Transverse colon (tissue), 4 donors: Measurements from ENCODE around the gene YEATS2.

ENCODE experiments used
- POLR2A ChIP-seq: fragments of 450-650 bp; IDR thresholded peaks from one replicate; pipeline ENCODE4 v1.6.1; 2016; ENCODE audit warnings: antibody characterized with exemption, mild to moderate bottlenecking, moderate library complexity
- POLR2AphosphoS5 ChIP-seq, 3 donors: sonication (generic); formaldehyde crosslinking; IDR thresholded peaks; one replicate each; pipeline ENCODE4 v1.6.1; 2016; ENCODE audit warnings: antibody characterized with exemption in 3 of 3
- TF ChIP-seq, protein P1 (sequence below), 5 experiments: fragments of 200-600 bp in 3 of 5; fragments of 450-650 bp in 2 of 5; sonication (generic) in 3 of 5; IDR thresholded peaks; 1 replicate in 2 of 5; 2 replicates in 3 of 5; pipeline ENCODE4 v1.5.1; 2016 to 2017; ENCODE audit warnings: antibody characterized with exemption in 5 of 5, inconsistent platforms in 3 of 5, mild to moderate bottlenecking in 2 of 5, moderate library complexity in 1 of 5

DNA sequence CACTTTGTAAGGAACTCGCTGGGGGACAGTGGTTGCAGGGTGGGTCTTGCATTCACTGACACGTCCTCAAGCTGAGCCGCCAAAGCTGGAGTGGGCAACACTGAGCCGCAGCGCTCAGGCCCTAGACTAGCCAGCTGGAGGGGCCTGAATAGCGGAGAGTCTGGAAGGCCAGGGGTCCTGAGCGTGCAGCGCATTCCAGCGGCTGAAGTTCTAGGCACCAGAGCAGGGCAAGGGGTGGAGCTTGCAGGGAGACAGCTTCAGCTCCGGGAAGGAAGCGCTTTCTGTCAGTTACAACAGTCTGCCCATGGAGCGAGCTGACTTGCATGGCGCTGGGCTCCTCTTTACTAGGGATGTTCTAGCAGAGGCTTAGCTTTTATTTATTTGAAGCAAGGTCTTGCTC lies 125.0 kb downstream of the YEATS2 start:
- TF ChIP-seq POLR2AphosphoS5 (IDR thresholded peaks at IDR 0.05) (no peak), POLR2A (no peak)
- TF ChIP-seq, protein P1, sequence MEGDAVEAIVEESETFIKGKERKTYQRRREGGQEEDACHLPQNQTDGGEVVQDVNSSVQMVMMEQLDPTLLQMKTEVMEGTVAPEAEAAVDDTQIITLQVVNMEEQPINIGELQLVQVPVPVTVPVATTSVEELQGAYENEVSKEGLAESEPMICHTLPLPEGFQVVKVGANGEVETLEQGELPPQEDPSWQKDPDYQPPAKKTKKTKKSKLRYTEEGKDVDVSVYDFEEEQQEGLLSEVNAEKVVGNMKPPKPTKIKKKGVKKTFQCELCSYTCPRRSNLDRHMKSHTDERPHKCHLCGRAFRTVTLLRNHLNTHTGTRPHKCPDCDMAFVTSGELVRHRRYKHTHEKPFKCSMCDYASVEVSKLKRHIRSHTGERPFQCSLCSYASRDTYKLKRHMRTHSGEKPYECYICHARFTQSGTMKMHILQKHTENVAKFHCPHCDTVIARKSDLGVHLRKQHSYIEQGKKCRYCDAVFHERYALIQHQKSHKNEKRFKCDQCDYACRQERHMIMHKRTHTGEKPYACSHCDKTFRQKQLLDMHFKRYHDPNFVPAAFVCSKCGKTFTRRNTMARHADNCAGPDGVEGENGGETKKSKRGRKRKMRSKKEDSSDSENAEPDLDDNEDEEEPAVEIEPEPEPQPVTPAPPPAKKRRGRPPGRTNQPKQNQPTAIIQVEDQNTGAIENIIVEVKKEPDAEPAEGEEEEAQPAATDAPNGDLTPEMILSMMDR (IDR thresholded peaks at IDR 0.05), result no peak
